A673 (cell line): ENCODE measurements around the gene CCDC148. TPM values are rescaled to one million over a fixed set of nuclear protein-coding genes. Genes with fewer than 3 reads are reported as not detected.

Experiments used
- BruUV-seq: library from RNA; stranded (reverse); fragments of 400-500 nt; replicated peaks from 2 replicates; lab custom pipeline; 2021; lab: Mats Ljungman, UMichigan
- CTCF ChIA-PET: fragments of 300-600 bp; sonication (Branson Sonifier 250); formaldehyde crosslinking; loops from one replicate; lab custom pipeline; 2022; ENCODE audit warnings: antibody characterized with exemption; lab: Charles Lee
- POLR2A ChIA-PET: fragments of 300-600 bp; sonication (Branson Sonifier 250); formaldehyde crosslinking; loops from one replicate; lab custom pipeline; 2022; ENCODE audit warnings: antibody characterized with exemption; ENCODE audit not compliant: low non-redundant PET; lab: Charles Lee
- DNase-seq: peaks from one replicate; pipeline ENCODE4 v3.0.0-alpha.2; 2015; ENCODE audit warnings: low spot score
- H3K27ac ChIP-seq: fragments of 200-600 bp; sonication (generic); 2 replicates; pipeline ENCODE4 v1.5.1; 2016; ENCODE audit warnings: mixed run types, low read depth, mild to moderate bottlenecking, mixed read lengths, antibody characterized with exemption, low read length; ENCODE audit not compliant: poor library complexity, severe bottlenecking
- H3K27me3 ChIP-seq: fragments of 200-600 bp; sonication (generic); replicated peaks from 2 replicates; pipeline ENCODE4 v1.6.1; 2017; ENCODE audit warnings: mixed run types, low read depth, mild to moderate bottlenecking, mixed read lengths, antibody characterized with exemption, low read length; ENCODE audit not compliant: insufficient read depth, poor library complexity
- H3K36me3 ChIP-seq: fragments of 200-600 bp; sonication (generic); 2 replicates; pipeline ENCODE4 v1.6.1; 2016; ENCODE audit warnings: mixed run types, mild to moderate bottlenecking, mixed read lengths, antibody characterized with exemption, low read length; ENCODE audit not compliant: insufficient read depth, poor library complexity, severe bottlenecking
- H3K4me1 ChIP-seq: fragments of 200-600 bp; sonication (generic); 2 replicates; pipeline ENCODE4 v1.6.1; 2017; ENCODE audit warnings: mixed run types, mild to moderate bottlenecking, mixed read lengths, antibody characterized with exemption, low read length; ENCODE audit not compliant: insufficient read depth, poor library complexity, severe bottlenecking
- H3K4me3 ChIP-seq: fragments of 200-600 bp; sonication (generic); 2 replicates; pipeline ENCODE4 v1.5.1; 2016; ENCODE audit warnings: low read depth, mixed run types, mild to moderate bottlenecking, mixed read lengths, low read length; ENCODE audit not compliant: poor library complexity, severe bottlenecking
- H3K9me3 ChIP-seq: fragments of 200-600 bp; sonication (generic); 2 replicates; pipeline ENCODE4 v1.6.1; 2016; ENCODE audit warnings: mixed run types, low read depth, mild to moderate bottlenecking, mixed read lengths, antibody characterized with exemption, low read length; ENCODE audit not compliant: poor library complexity, severe bottlenecking
- CTCF ChIP-seq: fragments of 300-800, 200-600 bp; sonication (generic); conservative IDR thresholded peaks from 2 replicates; pipeline ENCODE4 v1.5.1; 2017; ENCODE audit warnings: low read depth, mild to moderate bottlenecking, antibody characterized with exemption, low read length, moderate library complexity, mixed read lengths
- EZH2 ChIP-seq: fragments of 200-600 bp; sonication (generic); IDR thresholded peaks from 2 replicates; pipeline ENCODE4 v1.6.1; 2017; ENCODE audit warnings: borderline replicate concordance, low read depth, mild to moderate bottlenecking, mixed read lengths, antibody characterized with exemption, low read length; ENCODE audit not compliant: poor library complexity, severe bottlenecking
- intact Hi-C: fragments of 100-400 bp; cut with micrococcal nuclease; formaldehyde crosslinking; loops from one replicate; pipeline ENCODE4 v1.10.0; 2022; ENCODE audit not compliant: unreplicated experiment
- total RNA-seq: library from RNA; stranded (reverse); gene quantifications from 2 replicates; pipeline ENCODE4 v1.2.3, GENCODE V29; 2021

CCDC148 gene
- total RNA-seq, 1 experiment from 2014 or later: 0.90 TPM

- no peaks in the 10 kb centered on the region for H3K27me3 ChIP-seq
- no peak for TF ChIP-seq CTCF
- no peak for TF ChIP-seq EZH2
- no peaks in the 10 kb centered on the region for H3K36me3 ChIP-seq
- CTCF ChIA-PET: interaction anchor here (0.6 kb wide), 1 partner anchor 447 kb away, joined by 4 read pairs; no protein-coding TSS in a partner anchor
- POLR2A ChIA-PET: no interaction called here
- H3K4me1 ChIP-seq: peaks cover 50% of the 10 kb centered on the region
- no peak overlapping the region for H3K27ac ChIP-seq
- intact Hi-C loops: no loop called here
- DNase-seq: no peak
- no TSS peak for BruUV-seq
- H3K4me3 ChIP-seq: no peak overlapping the region
- H3K9me3 ChIP-seq: no peaks in the 10 kb centered on the region
These were observed 24.6 kb upstream of the CCDC148 start for GRCh38 chr2:158481116-158481515.

- Histone ChIP-seq H3K9me3 (no peaks in the 10 kb centered on the region), H3K4me1 (peaks cover 32% of the 10 kb centered on the region), H3K27ac (peak overlapping the region; percentile 35), H3K4me3 (no peak overlapping the region), H3K36me3 (no peaks in the 10 kb centered on the region), H3K27me3 (no peaks in the 10 kb centered on the region)
- no peak for TF ChIP-seq CTCF
- TF ChIP-seq EZH2: no peak
- ChIA-PET POLR2A (no interaction called here), CTCF (no interaction called here)
- DNase-seq: no peak
- intact Hi-C loops: no loop called here
- no TSS peak for BruUV-seq
These were observed 22.3 kb upstream of the CCDC148 start for GRCh38 chr2:158478816-158479215.

GRCh38 chr2:158478237-158478636 lies 21.7 kb upstream of the CCDC148 start:
- Histone ChIP-seq H3K4me3 (no peak overlapping the region), H3K27me3 (no peaks in the 10 kb centered on the region), H3K9me3 (no peaks in the 10 kb centered on the region), H3K36me3 (no peaks in the 10 kb centered on the region), H3K4me1 (peaks cover 32% of the 10 kb centered on the region), H3K27ac (peak overlapping the region; percentile 35)
- ChIA-PET POLR2A (no interaction called here), CTCF (no interaction called here)
- intact Hi-C loops: no loop called here
- no peak for DNase-seq
- BruUV-seq: no TSS peak
- TF ChIP-seq EZH2: no peak
- no peak for TF ChIP-seq CTCF
